GM06990 (cell line): ENCODE results near the gene PRSS8.
"Not testable (repeated sequence)": the region's sequence is repeated elsewhere in the genome, so short reads cannot be mapped to it uniquely, and the experiment has no call there.

Experiments
- DNase-seq: peaks from one replicate; pipeline ENCODE4 v3.0.0-alpha.2; 2011; ENCODE audit not compliant: insufficient read length; ENCODE audit errors: extremely low read depth
- H3K27me3 ChIP-seq: replicated peaks from 2 replicates; pipeline ENCODE4 v1.6.0; 2011; ENCODE audit warnings: low read length; ENCODE audit not compliant: control insufficient read depth, insufficient read depth
- H3K36me3 ChIP-seq: 2 replicates; pipeline ENCODE4 v1.5.1; 2011; ENCODE audit warnings: low read length; ENCODE audit not compliant: control insufficient read depth, insufficient read depth
- H3K4me3 ChIP-seq: replicated peaks from 2 replicates; pipeline ENCODE4 v1.5.1; 2011; ENCODE audit warnings: low read depth, mild to moderate bottlenecking, control low read depth, low read length
- TF ChIP-seq, protein P1 (sequence below): IDR thresholded peaks from 2 replicates; pipeline ENCODE4 v1.5.1; 2011; ENCODE audit warnings: low read length, control low read depth, mild to moderate bottlenecking, inconsistent platforms; ENCODE audit not compliant: insufficient read depth, poor library complexity, severe bottlenecking

The PRSS8 gene

DNA sequence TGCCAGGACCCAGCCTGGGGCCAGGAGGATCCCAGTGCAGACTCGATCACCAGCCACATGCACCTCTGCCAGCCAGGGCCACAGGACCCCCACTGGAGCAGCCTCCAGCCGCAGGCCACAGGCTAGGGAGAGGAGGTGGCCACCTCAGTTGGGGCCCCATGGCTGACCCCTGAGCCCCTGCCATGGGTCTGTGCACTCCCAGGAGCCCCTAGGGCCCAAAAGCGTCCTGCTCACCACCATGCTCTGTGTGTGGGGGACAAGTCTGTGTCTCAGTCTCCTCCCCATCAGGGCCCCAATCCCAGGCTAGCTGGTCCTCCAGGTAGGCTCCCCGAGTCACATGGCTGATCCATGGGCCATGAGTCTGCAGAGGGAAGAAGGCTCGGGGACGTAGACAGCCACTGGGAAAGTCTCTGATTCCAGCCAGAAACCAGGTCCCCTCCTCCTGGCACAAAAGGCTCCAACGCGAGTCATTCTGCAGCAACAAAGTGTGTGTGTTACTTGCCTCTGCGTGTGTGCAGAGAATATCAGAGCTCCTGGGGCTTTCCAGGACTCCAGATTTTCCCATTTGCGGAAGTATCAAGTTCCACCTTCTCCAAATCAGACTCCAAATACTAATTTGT lies 6.1 kb upstream of the PRSS8 start:
- H3K27me3 ChIP-seq: no peaks in the 10 kb centered on the region
- H3K36me3 ChIP-seq: no peaks in the 10 kb centered on the region
- peak overlapping the region; percentile 41 for H3K4me3 ChIP-seq
- TF ChIP-seq, protein P1, sequence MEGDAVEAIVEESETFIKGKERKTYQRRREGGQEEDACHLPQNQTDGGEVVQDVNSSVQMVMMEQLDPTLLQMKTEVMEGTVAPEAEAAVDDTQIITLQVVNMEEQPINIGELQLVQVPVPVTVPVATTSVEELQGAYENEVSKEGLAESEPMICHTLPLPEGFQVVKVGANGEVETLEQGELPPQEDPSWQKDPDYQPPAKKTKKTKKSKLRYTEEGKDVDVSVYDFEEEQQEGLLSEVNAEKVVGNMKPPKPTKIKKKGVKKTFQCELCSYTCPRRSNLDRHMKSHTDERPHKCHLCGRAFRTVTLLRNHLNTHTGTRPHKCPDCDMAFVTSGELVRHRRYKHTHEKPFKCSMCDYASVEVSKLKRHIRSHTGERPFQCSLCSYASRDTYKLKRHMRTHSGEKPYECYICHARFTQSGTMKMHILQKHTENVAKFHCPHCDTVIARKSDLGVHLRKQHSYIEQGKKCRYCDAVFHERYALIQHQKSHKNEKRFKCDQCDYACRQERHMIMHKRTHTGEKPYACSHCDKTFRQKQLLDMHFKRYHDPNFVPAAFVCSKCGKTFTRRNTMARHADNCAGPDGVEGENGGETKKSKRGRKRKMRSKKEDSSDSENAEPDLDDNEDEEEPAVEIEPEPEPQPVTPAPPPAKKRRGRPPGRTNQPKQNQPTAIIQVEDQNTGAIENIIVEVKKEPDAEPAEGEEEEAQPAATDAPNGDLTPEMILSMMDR: no peak
- DNase-seq: no peak

DNA sequence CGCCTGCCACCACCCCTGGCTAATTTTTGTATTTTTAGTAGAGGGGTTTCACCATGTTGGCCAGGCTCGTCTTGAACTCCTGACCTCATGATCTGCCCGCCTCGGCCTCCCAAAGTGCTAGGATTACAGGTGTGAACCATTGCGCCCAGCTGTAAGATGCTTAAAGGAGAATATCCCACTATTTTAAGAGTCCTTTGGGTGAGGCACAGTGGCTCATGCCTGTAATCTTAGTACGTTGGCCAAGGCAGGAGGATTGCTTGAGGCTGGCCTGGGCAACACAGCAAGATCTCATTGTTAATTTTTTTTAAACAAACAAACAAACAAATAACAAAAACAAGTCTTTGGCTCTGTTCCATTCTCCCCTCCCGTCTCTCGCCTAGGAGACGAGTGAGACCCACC lies 5.5 kb upstream of the PRSS8 start:
- DNase-seq, H3K4me3 ChIP-seq, H3K27me3 ChIP-seq, H3K36me3 ChIP-seq: not testable (repeated sequence)

DNA sequence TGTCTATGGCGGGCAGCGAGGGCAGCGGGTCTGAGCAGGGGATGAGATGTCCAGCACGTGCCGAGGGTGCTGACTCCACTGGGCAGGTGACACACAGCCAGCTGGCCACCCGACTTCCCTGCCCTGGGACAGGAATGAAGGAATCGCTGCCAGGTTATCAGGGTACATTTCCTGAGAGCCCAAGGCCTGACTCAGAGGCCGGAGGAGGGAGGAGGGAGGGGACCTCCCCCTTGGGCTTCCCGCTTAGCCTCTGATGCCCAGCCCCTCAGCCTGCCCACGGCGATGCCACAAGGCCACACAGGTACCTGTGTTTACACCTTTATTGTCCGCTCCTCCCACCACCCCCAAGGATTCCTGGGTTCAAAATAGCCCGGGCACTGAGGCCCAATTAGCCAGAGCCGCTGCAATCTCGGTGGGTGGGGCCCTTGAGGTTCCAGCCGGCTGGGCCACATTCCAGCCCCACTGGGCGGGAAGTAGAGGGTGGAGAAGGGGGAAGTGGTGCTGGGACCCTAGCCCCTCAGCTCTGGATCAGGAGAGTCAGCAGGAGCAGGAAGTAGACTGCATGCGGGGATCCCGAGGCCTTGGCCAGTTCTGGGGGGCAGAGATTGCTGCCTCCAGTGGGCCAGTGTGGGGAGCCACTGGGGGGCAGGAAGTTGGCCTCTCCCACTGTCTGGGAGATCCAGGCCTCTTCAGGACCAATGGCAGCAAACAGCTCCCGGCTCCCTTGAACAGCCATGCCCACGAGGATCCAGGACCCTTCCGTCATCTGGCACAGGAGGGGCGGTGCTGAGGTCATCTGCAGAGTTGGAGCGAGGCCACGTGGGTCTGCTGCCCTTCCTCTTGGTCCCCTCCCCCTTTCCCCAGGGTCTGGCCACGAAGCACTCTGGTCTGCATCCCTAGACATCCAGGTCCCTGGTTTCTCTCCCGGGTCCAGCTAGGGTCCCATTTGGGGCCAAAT lies 3.4 kb upstream of the PRSS8 start:
- TF ChIP-seq, protein P1: no peak
- DNase-seq: no peak
- Histone ChIP-seq H3K4me3 (no peak overlapping the region), H3K27me3 (no peaks in the 10 kb centered on the region), H3K36me3 (no peaks in the 10 kb centered on the region)

DNA sequence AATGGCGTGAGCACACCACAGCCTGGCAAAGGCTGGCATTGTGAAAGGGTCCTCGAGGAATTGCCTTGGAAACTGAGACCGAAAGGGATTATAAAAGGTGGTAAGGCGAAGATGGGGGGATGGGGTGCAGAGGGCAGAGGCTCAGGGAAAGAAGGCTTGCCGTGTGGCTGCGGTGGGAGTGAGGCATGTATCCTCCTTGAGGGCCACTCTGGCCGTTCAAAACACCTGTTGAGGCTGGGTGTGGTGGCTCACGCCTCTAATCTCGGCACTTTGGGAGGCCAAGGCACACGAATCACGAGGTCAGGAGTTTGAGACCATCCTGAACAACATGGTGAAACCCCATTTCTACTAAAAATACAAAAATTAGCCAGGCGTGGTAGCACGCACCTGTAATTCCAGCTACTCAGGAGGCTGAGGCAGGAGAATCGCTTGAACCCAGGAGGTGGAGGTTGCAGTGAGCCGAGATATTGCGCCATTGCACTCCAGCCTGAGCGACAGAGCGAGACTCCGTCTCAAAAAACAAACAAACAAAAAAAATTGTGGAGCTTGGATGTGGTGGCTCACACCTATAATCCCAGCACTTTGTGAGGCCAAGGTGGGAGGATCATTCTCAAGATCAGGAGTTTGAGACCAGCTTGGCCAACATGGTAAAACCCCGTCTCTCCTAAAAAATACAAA lies 1.4 kb upstream of the PRSS8 start:
- not testable (repeated sequence) for DNase-seq

DNA sequence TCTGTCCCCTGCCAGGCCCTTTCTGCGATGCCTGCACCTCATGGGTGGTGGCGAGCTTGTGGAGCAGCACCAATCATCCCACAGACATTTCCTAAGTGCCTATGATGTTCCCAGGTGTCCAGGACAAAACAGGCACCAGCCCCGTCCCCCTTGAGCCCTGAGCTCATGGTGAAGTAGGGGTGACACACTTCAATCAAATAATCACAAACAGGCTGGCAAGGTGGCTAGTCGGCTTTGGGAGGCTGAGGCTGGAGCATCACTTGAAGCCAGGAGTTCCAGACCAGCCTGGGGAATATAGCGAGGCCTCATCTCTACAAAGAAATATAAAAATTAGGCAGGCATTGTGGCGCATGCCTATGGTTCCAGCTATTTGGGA lies 748 bp upstream of the PRSS8 start:
- TF ChIP-seq, protein P1: no peak
- no peaks in the 10 kb centered on the region for H3K27me3 ChIP-seq
- H3K36me3 ChIP-seq: peaks cover 4% of the 10 kb centered on the region
- H3K4me3 ChIP-seq: no peak overlapping the region
- DNase-seq: no peak

More for the DNA sequence above, 1.4 kb upstream of the PRSS8 start:
- not testable (repeated sequence) for H3K27me3 ChIP-seq, H3K4me3 ChIP-seq, H3K36me3 ChIP-seq

DNA sequence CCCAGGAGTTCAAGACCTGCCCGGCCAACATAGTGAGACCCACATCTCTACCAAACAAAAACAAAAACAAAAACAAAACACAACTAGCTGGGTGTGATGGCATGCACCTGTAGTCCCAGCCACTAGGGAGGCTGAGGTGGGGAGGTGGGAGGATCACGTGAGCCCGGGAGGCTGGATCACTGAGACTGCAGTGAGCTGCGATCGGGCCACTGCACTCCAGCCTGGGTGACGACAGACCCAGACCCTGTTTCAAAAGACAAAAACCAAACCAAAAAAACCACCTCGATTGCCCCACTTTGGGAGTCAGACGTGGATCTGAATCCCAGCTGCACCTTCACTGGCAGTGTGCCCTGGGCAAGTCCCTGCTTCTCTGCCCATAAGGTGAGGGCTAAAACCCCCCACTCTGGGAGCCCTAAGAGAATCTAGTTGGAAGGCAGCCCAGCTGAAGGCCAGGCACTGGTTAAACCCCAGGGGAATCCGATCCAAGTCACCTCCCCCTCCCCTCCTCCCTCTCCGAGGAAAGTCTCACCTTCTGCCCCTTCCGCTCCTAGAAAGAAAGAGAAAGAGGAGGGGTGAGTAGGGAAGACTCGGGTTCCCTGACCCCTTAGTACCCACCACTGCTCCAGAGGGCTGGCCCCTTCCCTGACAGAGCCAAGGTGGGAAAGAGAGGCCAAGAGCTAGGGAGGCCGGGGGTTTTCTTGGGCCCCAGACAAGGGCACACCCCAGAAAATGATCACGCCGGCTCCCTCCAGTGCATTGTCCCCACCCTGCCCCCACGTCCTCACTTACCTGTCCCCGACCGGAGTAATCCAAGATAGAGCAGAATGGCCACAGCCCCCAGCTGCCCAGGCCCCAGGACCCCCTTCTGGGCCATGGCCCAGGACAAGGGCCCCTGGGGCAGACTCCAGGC lies 647 bp downstream of the PRSS8 start:
- H3K4me3 ChIP-seq: no peak overlapping the region
- DNase-seq: no peak

More for the DNA sequence above, 647 bp downstream of the PRSS8 start:
- Histone ChIP-seq H3K27me3 (no peaks in the 10 kb centered on the region), H3K36me3 (peaks cover 4% of the 10 kb centered on the region)
- TF ChIP-seq, protein P1: no peak
